Measurements from ENCODE around the gene PPP6R1.
"Not testable (repeated sequence)": the region's sequence is repeated elsewhere in the genome, so short reads cannot be mapped to it uniquely, and the experiment has no call there.

The PPP6R1 gene

DNA sequence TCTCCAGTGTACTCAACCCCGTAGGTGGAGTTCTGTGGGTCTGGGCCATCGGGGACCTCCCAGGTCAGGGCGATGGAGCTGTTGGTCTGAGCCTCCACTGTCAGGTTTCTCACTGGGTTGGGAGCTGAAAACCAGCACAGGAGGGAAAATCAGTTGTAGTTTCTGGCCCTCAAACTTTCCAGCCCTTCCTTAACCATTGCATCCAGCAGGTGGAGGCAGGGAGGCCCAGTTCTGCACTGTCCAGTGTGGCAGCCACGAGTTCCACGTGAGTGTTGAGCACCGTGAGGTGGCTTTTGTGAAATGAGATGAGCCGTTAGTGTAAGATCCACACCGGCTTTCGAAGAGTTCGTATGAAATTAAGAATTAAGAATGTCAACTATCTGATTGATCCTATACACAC is 56.6 kb downstream of the PPP6R1 start:
- not testable (repeated sequence) for DNase-seq (ENCODE audit: low read depth); H3K4me3 ChIP-seq (ENCODE audit: low read depth, low read length)

DNA sequence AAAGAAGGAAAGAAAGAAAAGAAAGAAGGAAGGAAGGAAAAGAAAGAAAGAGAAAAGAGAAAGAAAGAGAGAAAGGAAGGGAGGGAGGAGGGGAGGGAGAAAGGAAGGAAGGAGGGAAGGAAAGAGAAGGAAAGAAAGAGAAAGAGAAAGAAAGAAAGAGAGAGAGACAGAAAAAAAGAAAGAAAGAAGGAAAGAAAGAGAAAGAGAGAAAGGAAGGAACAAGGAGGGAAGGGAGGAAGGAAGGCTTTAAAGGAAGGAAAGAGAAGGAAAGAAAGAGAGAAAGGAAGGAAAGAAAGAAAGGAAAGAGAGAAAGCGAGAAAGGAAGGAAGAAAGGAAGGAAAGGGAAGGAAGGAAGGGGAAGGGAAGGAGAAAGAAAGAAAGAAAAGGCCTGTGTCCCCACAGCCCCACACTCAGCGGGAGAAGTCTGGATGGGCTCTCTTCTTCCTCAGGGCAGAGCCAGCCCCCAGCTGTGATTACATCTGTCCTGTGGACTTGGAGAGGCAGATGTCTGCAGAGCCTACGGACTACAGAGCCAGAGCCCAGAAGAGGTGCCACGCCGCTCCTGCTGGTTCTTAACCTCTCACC is 59.1 kb downstream of the PPP6R1 start:
- DNase-seq (ENCODE audit: low read depth) = no peak
- no peak overlapping the region for H3K4me3 ChIP-seq (ENCODE audit: low read depth, low read length)

DNA sequence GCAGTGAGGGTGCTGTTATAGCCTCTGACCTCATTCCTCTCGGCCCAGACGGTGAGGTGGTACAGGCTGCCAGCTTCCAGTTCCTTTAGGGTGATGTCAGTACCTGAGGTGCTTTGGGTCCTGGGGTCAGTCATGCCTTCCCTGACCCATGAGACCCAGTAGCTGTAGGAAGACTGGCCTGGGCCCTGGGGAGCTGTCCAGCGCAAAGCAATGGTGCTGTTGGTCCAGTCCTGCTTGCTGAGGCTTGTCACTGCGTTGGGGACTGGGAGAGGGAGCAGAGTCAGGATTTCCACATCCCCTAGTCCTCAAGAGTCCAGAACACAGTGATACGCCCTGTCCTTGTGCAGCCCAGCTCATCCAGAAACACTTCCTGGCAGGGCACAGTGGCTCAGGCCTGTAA is 60.2 kb downstream of the PPP6R1 start:
- H3K4me3 ChIP-seq (ENCODE audit: low read depth, low read length) = no peak overlapping the region
- DNase-seq (ENCODE audit: low read depth) = no peak

DNA sequence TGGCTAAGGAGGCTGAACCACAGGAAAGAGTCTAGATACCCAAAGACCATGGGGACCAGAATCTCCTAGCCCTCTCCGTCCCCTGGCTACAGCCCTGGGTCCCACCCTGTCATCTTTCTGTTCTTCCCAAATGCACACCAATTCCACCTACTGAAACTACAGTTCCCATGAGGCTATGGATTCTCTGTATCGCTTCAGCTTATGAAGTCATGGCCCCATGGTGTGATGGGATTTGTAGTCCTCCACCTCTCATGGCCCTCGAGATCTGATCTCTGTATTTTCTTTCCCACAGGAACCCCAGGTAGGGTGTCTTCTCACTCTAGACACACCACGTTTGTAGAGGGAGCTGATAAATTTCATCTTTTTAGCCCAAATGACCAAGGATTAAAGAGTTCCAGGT is 61.3 kb downstream of the PPP6R1 start:
- DNase-seq (ENCODE audit: low read depth) = no peak
- no peak overlapping the region for H3K4me3 ChIP-seq (ENCODE audit: low read depth, low read length)

DNA sequence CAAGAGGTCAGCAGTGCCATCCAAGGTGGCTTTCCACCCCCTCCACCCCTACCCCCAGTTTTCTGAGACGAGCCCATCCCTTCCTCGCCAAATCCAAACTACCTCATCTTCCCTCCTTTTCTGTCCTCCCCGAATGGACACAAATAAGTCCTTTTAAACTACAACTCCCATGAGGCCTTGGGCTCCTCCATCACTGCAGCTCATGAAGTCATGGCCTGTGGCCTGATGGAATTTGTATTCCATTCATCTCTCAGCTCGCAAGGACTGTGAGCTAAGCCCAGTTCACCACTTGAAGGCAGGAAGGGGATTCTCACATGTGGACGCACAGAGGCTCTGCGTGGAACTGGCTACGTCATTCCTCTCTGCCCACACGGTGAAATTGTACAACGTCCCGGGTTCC is 62.0 kb downstream of the PPP6R1 start:
- DNase-seq (ENCODE audit: low read depth) = no peak
- H3K4me3 ChIP-seq (ENCODE audit: low read depth, low read length) = no peak overlapping the region

DNA sequence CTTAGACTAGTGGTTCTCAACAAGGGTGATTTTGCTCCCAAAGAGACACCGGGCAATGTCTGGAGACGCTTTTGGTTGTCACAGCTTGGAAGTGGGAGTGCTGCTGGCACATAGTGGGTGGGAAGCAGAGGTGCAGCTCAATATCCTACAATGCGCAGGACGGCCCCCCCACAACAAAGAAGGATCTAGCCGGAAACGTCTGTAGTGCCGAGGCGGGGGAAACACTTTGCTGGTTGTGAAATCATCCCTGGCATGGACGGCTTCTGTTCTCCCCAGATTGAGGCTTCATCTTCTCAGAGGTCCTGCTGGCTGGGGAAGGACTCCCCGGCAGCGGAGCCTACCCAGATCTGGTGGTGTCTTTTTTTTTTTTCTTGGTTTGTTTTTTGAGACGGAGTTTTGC is 65.3 kb downstream of the PPP6R1 start:
- H3K4me3 ChIP-seq (ENCODE audit: low read depth, low read length) = no peak overlapping the region
- no peak for DNase-seq (ENCODE audit: low read depth)

DNA sequence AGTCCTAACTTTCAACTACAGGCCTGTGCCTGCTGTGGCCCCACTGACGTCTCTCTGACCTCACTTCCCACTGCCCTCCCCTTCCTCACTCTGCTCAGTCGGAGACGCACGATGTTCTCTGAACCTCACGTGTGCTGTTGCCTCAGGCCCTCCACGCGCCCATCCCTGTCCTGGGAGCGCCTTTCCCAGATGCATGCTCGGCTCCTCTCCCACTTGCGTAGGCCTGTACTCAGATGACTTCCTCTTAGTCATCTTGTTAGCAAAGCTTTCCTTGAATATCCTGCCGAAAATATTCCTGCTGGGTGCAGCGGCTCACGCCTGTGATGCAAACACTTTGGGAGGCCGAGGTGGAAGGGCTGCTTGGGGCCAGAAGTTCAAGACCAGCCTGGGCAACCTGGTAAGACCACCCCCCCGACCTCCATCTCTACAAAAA is 69.4 kb downstream of the PPP6R1 start:
- DNase-seq (ENCODE audit: low read depth) = peak; percentile 94
- H3K4me3 ChIP-seq (ENCODE audit: low read depth, low read length) = no peak overlapping the region

DNA sequence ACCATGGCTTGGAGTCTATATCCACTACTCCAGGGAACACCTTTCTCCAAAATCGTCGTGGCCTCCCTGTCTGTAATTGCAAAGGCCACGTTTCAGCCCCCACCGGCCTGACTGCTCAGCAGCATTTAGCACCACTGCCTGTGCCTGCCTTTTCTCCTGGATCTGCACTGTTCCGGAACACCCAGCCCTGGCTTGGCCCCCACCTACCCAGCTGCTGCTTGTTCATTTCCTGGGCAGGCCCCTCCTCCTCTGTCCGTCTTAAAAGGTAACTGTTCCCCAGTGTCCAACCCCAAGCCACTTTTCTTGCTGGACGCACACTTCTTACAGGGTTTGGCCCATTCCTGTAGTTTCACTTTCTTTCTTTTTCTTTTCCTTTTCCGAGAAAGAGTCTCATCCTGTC is 70.2 kb downstream of the PPP6R1 start:
- H3K4me3 ChIP-seq (ENCODE audit: low read depth, low read length) = no peak overlapping the region
- DNase-seq (ENCODE audit: low read depth) = no peak

DNA sequence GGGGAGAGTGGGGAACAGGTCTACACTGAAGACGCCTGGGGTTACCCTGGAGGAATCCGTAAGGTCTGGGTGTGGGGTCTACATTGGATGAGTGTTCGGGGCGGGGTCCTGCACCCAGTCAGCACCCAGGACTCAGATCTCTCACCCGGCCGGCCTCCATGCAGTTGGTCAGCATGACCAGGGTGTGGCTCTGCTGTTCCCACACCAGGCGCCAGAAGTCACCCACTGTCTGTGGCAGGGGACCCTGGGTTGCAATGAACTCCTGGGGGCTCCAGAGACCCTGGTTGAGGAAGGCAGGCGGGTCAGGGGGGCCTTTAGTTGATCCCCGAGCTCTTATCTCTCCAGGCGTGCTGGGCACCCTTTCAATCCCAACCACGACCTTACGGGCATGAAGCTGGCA is 72.7 kb downstream of the PPP6R1 start:
- no peak overlapping the region for H3K4me3 ChIP-seq (ENCODE audit: low read depth, low read length)
- DNase-seq (ENCODE audit: low read depth) = no peak

DNA sequence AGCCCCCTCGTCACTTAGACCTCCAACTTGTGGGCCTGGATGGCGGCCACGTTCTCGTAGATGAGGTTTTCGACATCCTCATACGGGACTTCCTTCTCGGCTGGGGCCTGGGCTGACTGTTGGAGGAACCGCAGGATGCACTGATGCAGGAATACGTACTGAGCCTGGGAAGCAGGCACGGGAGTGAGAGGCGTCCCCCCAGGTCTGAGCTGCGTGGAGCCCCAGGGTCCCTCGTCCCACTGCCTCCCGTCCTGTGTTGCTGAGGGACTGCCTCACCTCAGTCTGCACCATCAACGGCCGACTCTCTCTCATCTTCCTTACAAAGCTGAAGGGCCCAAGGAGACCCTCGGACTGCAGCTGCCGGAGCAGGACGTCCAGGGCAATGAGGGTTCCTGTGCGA is 77.1 kb downstream of the PPP6R1 start:
- no peak overlapping the region for H3K4me3 ChIP-seq (ENCODE audit: low read depth, low read length)
- DNase-seq (ENCODE audit: low read depth) = no peak

Data from skeletal muscle cell (primary cell).